Measurements from ENCODE around the gene GOLGA5.

GRCh38 chr14:92768795-92769194 is 25.3 kb upstream of the GOLGA5 start:
- TF ChIP-seq CTCF (IDR thresholded peaks at IDR 0.05), result no peak
- no peak for TF ChIP-seq POLR2A (IDR thresholded peaks at IDR 0.05)

Measured in tibial nerve (tissue), 3 donors.